Mononuclear cell (primary cell): ENCODE results near the gene RGS19. TPM values are rescaled to one million over a fixed set of nuclear protein-coding genes. Genes with fewer than 3 reads are reported as not detected.

Source experiments
- H3K27me3 ChIP-seq: 2 replicates; pipeline ENCODE4 v1.6.0; 2011; ENCODE audit warnings: low read length, control low read depth; ENCODE audit not compliant: insufficient read depth
- H3K4me1 ChIP-seq: 2 replicates; pipeline ENCODE4 v1.5.1; 2011; ENCODE audit warnings: mild to moderate bottlenecking, low read length, control low read depth; ENCODE audit not compliant: insufficient read depth
- H3K4me3 ChIP-seq: 2 replicates; pipeline ENCODE4 v1.5.1; 2011; ENCODE audit warnings: mild to moderate bottlenecking, low read length, moderate library complexity
- H3K9me3 ChIP-seq: 2 replicates; pipeline ENCODE4 v1.5.1; 2011; ENCODE audit warnings: low read depth, mild to moderate bottlenecking, control low read depth, low read length
- total RNA-seq: library from RNA; depleted of rRNA; stranded (reverse); fragments of >200 nt; gene quantifications from one replicate; pipeline ENCODE4 v1.2.3, GENCODE V29; 2012

The RGS19 gene
- total RNA-seq, 1 donor: 33.6 TPM

DNA sequence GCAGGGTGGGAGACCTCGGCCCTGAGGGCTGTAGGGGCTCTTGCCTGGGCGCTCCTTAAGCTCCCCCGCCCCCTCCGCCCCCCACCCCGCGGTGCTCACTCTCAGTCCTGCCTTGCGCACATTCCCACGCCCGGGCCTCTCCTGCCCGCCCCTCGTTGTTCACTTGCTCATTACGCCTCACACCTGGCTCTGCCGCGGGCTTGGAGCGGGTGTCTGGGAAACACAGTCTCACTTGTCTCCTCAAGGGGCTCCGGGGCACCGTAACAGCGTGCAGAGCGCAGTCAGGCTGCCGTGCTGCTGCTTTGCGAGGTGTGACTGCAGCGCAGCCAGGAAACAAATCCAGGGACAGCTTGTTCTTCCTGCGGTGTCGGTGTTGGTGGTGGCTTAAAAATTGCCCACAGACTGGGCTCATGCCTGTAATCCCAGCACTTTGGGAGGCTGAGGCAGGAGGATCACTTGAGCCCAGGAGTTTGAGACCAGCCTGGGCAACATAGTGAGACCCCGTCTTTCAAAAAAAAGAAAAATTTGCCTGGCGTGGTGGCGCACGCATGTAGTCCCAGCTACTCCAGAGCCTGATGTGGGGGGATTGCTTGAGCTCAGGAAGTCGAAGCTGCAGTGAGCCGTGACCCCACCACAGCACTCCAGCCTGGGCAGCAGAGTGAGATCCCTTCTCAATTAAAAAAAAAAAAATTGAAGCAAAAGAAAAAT lies 23.5 kb upstream of the RGS19 start:
- H3K4me3 ChIP-seq: no peak overlapping the region
- H3K9me3 ChIP-seq: no peaks in the 10 kb centered on the region
- H3K27me3 ChIP-seq: peaks cover 17% of the 10 kb centered on the region
- peaks cover 24% of the 10 kb centered on the region for H3K4me1 ChIP-seq

DNA sequence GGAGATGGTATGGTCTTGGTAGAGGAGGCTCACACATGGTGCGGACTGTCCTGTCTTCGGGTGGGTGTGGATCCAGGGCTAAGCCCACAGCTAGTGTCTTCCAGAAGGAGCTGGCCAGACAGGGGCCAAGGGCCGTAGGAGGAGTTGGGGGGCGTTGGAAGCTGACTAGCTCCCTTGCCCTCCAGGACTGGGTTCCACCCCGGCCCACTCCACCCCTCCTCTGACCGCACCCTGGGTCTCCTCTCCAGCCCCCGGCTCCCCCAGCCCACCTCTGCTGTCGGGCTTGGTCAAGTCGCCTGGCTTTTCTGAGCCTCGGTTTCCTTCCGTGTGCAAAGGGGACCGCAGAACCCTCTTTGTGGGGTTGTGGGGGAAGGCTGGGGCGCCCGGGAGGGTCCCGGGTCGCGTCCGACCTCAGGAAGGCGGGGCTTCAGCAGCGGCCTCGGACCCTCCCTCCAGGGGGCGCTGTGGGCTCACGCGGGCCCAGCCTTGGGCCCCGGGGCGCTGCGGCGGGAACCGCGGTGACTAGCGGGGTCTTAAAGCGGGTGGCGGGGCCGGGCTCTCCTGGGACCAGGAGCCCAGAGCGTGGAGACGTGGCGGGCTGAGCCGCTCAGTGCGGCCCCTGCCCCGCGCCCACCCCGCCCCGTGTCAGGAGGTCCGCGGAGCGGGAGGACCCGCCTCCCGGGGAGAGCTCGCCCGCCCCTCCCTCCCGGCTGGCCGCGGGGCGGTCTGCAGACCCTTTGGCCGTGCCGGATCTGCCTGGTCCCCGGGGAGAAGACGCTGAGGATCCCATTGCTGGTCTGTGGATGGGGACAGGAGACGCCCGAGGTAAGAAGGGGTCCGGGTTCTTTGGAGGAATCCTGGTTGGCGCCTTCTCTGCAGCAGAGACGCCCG lies 22.7 kb upstream of the RGS19 start:
- H3K9me3 ChIP-seq: no peaks in the 10 kb centered on the region
- no peak overlapping the region for H3K4me3 ChIP-seq
- peaks cover 17% of the 10 kb centered on the region for H3K27me3 ChIP-seq
- peaks cover 16% of the 10 kb centered on the region for H3K4me1 ChIP-seq

DNA sequence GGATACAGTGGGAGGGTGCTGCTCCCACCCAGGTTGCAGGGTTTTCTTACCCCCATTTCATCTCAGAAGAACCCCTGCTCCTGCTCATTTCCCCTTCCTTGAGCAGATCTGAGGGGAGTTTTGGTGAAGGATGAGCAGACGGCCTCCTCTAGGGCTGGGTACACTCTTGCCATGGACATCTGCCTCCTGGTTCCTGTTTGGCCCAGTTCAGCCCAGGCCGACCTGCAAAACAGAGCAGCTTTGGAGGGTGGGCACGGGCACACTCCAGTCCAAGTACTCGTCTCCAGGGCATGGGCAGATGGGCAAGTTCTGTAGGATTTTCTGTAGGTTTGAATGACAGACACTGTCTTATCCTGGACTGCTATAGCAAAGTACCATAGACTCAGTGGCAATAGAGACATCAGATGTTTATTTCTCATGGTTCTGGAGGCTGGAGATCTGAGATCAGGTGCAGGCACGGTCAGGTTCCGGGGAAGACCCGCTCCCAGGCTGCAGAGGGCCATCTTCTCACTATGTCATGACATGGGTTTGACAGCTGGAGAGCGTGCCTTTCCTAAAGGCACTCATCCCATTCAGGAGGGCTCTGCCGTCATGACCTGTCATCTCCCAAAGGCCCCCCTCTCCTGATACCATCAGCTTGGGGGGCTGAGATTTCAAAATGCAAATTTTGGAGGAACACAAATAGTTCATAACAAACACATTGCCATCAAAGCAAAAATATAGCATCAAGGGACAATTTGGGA lies 21.8 kb upstream of the RGS19 start:
- no peaks in the 10 kb centered on the region for H3K9me3 ChIP-seq
- peaks cover 15% of the 10 kb centered on the region for H3K4me1 ChIP-seq
- peaks cover 17% of the 10 kb centered on the region for H3K27me3 ChIP-seq
- no peak overlapping the region for H3K4me3 ChIP-seq

DNA sequence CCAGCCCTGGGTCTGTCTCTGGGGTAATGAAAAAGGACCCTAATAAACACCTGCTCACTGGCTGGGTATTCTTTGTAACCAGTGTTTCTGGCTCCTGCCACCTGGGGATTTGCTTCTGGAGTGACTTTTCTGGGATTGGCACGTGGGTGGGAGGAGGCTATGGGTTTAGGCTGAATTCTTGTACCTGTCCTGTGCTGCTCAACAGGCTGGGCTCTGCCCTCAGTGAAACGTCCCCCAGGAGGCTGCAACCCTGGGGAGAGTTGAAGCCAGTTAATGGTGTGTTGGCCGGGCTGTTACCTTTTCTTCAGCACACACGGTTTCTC lies 21.2 kb upstream of the RGS19 start:
- Histone ChIP-seq H3K9me3 (no peaks in the 10 kb centered on the region), H3K27me3 (peaks cover 17% of the 10 kb centered on the region), H3K4me1 (peaks cover 15% of the 10 kb centered on the region), H3K4me3 (no peak overlapping the region)

DNA sequence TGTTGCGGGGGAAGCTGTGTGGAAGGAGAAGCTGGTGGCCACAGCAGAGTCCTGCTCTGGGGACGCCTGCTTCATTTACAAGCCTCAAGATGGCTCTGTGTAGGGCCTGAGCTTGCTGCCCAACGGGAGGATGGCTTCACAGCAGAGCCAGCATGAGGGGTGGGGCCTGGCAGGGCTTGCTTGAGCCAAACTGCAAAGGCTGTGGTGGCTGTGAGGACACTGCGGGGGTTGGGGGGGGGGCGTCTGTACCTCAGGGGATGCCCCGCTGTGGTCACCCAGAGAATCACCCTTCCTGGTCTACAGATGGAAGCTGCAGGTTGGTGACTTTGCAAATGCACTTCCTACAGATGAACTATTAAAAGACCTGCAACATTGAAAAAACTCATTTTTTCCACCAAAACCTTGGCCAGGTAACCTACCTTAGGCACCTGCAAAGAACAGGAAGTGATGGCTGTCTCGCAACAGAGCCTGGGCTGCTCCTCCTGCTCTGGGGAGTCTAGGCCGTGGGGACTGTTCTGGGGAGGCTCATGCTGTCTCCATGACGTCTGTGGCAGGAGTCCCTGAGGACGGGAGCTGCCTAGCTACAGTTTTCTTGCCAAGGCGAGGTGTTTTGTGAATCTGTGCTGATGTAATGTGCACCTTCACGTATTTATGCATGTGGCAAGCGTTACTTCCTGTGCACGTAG lies 20.7 kb upstream of the RGS19 start:
- H3K4me3 ChIP-seq: no peak overlapping the region
- H3K9me3 ChIP-seq: no peaks in the 10 kb centered on the region
- H3K27me3 ChIP-seq: peaks cover 17% of the 10 kb centered on the region
- H3K4me1 ChIP-seq: peaks cover 15% of the 10 kb centered on the region

DNA sequence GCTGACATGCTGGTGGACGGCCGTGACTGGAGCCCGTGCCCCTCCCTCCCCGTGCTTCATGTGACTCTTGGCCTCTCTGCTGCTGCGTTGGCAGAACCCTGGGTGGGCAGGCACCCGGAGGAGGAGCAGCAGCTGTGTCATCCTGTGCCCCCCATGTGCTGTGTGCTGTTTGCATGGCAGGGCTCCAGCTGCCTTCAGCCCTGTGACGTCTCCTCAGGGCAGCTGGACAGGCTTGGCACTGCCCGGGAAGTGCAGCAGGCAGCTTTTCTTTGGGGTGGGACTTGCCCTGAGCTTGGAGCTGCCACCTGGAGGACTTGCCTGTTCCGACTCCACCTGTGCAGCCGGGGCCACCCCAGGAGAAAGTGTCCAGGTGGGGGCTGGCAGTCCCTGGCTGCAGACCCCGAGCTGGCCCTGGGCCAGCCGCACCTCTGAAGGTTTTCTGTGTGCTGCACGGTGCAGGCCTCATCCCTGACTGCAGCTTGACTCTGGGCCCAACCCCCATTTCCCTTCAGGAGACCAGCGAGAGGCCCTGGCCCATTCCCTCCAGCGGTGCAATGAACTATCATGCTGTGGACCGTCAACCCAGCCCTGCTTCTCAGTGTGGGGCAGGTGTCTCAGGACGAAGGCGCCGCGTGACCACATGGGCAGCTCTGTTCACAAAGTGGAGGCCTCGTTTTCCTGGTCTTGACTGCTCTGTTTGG lies 19.9 kb upstream of the RGS19 start:
- Histone ChIP-seq H3K4me1 (peaks cover 15% of the 10 kb centered on the region), H3K27me3 (peaks cover 17% of the 10 kb centered on the region), H3K9me3 (no peaks in the 10 kb centered on the region), H3K4me3 (no peak overlapping the region)

DNA sequence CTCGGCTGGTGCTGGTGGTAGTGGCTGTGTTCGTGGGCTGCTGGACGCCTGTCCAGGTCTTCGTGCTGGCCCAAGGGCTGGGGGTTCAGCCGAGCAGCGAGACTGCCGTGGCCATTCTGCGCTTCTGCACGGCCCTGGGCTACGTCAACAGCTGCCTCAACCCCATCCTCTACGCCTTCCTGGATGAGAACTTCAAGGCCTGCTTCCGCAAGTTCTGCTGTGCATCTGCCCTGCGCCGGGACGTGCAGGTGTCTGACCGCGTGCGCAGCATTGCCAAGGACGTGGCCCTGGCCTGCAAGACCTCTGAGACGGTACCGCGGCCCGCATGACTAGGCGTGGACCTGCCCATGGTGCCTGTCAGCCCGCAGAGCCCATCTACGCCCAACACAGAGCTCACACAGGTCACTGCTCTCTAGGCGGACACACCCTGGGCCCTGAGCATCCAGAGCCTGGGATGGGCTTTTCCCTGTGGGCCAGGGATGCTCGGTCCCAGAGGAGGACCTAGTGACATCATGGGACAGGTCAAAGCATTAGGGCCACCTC lies 19.2 kb upstream of the RGS19 start:
- H3K27me3 ChIP-seq: peaks cover 17% of the 10 kb centered on the region
- no peaks in the 10 kb centered on the region for H3K9me3 ChIP-seq
- no peak overlapping the region for H3K4me3 ChIP-seq
- H3K4me1 ChIP-seq: peaks cover 15% of the 10 kb centered on the region

DNA sequence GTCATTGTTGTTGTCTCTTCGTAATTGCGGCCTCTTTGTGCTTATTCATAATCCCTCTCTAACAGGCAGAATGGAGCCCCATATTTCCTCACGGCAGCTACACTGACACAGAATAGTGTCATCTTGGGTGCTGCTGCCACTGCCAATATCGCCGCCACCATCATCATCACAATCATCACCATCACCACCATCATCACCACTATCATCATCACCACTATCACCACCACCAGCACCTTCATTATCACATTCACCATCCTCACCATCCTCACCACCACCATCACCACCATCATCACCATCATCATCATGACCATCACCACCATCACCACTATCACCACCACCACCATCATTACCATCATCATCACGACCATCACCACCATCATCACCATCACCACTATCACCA lies 17.2 kb upstream of the RGS19 start:
- Histone ChIP-seq H3K4me1 (peaks cover 10% of the 10 kb centered on the region), H3K27me3 (peaks cover 8% of the 10 kb centered on the region), H3K4me3 (no peak overlapping the region), H3K9me3 (no peaks in the 10 kb centered on the region)

DNA sequence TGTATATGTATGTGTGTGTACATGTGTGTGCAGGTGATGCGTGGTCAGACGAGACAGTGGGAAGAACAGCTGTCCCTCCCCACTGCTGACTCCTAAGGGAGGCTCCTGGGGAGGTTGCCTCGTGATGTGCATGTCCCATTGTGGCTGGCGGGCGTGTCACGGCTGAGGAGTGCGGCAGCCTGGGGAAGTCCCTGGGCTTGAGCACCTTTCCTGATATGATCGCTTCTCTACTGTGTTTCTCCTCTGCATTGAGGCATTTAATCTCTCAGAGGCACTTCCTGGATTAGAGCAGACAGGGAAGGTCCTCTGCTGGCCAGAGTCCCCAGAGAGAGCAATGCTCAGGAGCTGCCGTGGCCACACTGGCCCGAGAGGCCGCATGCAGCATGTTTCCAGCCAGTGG lies 16.6 kb upstream of the RGS19 start:
- Histone ChIP-seq H3K27me3 (peaks cover 1% of the 10 kb centered on the region), H3K9me3 (no peaks in the 10 kb centered on the region), H3K4me3 (no peak overlapping the region), H3K4me1 (peaks cover 4% of the 10 kb centered on the region)

DNA sequence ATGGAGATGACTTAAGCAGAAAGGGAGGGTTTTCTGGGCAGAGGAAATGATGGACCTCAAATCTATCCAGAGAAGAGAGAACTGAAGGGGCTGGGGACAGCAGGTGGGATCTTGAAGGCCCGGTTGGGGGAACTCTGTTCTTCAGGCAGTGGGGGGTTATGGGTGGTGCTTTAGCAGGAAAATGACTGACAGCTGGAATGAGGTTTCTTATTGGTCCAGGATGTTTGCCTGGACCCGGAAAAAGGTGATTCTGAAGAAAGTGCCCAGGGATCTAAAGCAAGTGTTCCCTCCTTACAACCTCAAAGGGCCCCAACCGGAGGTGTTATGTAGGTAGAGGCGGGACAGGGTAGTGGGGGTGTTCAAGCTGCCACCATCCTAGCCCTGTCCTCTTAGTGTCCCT lies 16.1 kb upstream of the RGS19 start:
- Histone ChIP-seq H3K9me3 (no peaks in the 10 kb centered on the region), H3K4me3 (no peak overlapping the region), H3K27me3 (no peaks in the 10 kb centered on the region), H3K4me1 (no peaks in the 10 kb centered on the region)

DNA sequence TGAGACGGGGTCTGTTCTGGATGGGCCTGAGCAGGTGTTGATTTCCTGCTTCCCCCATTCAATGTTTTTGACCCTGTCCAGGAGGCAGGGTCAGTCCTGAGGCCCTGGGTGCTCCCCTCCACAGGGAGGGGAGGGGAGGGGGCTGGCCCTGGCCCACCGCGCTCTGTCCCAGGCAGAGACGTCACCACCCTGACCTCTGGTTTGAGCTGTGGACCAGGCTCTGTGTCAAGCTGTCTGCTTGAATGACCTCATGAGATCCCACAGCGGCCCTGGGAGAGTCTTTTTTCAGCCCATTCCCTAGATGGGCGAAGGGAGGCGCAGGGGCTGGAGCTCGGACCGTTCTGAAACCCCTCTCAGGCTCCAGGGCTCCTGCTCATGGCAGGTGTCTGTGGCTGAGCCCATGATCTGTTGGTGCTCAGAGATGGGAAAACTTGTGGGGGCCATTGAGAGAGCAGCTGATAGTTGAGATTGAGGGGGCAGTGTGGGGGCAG lies 13.7 kb upstream of the RGS19 start:
- H3K4me3 ChIP-seq: no peak overlapping the region
- H3K4me1 ChIP-seq: no peaks in the 10 kb centered on the region
- H3K27me3 ChIP-seq: no peaks in the 10 kb centered on the region
- H3K9me3 ChIP-seq: no peaks in the 10 kb centered on the region

DNA sequence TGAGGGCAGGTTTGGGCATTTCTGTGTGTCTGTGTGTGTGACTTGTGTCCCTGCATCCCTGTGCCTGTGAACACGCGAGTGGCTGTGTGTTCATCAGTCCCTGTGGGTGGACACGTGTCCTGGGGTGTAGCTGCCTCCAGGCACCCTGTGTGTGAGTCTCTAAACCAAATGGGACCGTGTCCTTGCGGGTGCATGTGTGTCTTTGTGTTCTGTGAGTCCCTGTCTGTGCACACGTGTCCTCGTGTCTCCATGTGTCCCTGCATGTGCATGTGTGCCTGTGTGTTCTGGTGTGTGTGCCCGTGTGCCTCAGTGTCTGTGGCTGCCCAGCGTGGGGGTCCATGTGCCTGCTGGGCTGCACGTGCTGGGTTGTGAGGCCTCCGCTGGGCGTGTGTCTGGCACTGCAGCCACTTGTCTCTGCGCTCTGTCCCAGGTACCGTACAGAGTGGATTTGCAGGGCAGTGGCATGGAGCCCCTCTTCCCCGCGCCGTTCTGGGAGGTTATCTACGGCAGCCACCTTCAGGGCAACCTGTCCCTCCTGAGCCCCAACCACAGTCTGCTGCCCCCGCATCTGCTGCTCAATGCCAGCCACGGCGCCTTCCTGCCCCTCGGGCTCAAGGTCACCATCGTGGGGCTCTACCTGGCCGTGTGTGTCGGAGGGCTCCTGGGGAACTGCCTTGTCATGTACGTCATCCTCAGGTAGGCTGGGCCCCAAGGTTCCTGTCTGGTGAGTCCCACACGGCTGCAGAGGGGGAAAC lies 13.1 kb upstream of the RGS19 start:
- no peaks in the 10 kb centered on the region for H3K9me3 ChIP-seq
- H3K27me3 ChIP-seq: no peaks in the 10 kb centered on the region
- H3K4me3 ChIP-seq: no peak overlapping the region
- no peaks in the 10 kb centered on the region for H3K4me1 ChIP-seq

DNA sequence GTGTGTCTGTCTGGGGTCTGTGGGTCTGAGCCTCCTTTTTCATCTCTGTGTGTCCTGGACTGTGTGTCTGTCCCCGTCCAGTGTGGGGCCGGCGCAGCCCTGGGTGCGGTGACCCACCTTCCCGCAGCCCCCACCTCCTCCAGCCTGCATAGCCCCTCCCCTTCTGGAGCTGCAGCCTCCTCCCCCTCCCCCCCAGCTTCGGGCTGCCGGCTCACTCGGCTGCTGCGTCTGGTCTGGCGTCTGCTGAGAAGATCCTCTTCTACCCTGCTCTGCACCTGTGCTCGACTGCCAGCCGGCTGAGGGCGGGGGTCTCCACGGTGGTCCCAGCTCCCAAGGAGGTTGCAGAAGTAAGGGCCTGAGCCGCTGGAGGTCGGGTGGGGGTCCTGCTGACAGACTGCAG lies 12.5 kb upstream of the RGS19 start:
- Histone ChIP-seq H3K27me3 (no peaks in the 10 kb centered on the region), H3K4me1 (no peaks in the 10 kb centered on the region), H3K4me3 (no peak overlapping the region), H3K9me3 (no peaks in the 10 kb centered on the region)
